Activated CD4-positive, alpha-beta T cell treated with anti-CD3 and anti-CD28 coated beads, Interleukin-2, amount 50 U/mL, for 48 hours (primary cell): ENCODE results near the gene LAMB3.
"Not testable (repeated sequence)": the region's sequence is repeated elsewhere in the genome, so short reads cannot be mapped to it uniquely, and the experiment has no call there.

Source experiments
- DNase-seq, 2 experiments: peaks; one replicate each; pipeline ENCODE4 v3.0.0-alpha.2; 2020

LAMB3 gene

DNA sequence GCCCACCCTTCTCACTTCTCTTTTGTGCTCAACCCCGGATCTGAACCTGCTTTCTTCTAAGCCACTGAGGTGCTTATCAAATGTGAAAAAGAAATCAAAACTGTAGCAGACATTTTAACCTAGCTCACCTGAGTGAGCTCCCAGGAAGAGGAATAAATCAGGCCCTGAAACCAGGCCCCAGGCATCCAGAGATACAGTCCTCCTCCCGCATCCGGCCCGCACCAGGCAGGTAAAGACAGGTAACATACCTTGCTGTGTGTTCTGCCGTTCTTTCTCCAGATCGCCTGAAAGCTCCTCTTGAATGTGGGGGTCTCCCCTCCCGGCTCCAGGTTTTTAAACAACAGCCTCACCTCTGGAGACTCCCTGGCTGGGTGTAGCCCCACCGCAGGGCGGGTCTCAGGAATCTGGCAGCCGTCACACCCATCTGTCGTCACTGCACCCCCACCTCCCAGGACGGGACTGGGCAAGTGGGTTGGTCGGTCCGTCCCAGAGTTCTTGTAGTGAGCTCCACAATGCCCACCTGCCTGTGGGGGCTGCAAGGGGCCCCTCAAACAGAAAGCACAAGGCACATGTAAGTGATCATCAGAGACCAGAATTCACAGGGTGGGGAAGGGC, at the start of gene LAMB3:
Gene LAMB3, minus strand, starts transcription at position 305 of the 615 bp plus-strand sequence. CDS start 1,481 bp downstream, outside the sequence.
- DNase-seq, result no peak

GRCh38 chr1:209700686-209701085, 48.5 kb upstream of the LAMB3 start:
- DNase-seq, result not testable (repeated sequence)

- no peak for DNase-seq
These were observed 44.9 kb upstream of the LAMB3 start for GRCh38 chr1:209697126-209697525.

DNA sequence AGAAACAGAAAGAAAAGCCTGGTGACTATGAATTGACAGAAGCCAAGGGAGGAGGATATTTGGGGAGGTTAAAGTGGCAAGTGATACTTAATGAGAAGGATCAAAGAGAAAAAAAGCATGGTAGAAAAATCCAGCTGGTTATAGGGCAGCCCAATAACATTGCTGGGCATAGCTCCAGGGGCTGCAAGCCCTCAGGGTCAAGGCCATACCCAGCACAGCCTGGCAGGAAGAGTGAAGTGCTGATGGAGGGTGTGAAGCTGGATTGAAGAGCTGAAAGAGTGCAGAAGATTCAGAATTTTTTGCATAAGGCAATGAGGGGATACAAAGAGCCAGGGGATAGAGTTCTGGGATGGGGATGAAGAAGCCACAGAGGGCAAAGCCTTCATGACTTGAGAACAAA, 44.4 kb upstream of the LAMB3 start:
- no peak for DNase-seq

DNA sequence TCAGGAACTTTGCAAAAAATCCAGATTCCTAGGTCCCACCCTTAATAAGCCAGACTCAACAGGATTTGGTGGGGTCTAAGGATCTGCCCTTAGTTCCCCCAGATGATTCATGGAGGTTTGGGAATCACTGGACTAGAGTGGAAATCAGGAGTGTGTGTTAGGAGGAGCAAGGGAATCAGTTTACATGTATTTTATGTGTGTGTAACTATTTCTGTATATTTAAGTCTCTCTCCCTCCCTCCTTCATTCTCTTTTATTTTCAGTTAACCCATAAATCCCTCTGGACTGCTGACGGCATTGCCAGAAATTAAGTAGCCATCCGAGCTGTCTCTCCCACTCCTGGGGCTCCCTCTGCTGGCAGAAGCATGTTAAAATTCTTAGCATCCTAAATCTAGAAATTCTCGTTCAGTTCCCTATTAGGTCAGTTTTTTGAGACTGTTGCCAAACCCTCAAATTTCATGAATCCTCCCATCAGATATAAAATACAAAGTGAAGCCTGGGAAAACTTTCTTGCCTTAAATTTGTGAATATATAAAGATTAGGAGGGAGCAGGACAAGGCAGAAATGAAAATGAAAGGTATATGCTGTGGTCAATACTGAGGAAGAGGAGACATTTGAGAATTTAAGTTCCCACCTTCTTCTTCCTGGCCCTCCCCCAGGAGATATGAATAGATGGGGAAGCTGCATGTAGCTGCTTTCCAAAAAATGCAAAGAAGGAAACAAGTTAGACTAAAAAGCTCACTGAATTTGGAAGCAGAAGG, 40.7 kb upstream of the LAMB3 start:
- peak; percentile 79 to 87 for DNase-seq

DNA sequence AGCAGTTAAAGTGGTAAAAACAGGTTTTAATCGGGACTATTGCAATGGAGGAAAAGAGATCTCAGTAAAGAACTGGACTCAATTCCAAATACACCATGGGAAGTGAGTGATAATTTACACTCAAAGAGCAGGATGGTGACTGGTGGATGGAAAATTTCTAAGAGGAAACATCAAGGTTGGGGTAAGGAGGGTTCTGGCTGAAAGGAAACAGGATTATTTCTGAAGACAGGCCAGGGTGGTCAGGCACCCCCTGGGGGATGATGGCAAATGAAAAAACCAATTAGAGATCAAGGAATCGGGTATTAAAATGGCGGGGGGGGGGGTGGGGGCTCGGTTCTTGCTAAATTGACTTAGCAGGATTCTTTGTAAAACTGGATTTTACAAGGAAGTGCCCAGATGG, 40.1 kb upstream of the LAMB3 start:
- DNase-seq, result no peak

DNA sequence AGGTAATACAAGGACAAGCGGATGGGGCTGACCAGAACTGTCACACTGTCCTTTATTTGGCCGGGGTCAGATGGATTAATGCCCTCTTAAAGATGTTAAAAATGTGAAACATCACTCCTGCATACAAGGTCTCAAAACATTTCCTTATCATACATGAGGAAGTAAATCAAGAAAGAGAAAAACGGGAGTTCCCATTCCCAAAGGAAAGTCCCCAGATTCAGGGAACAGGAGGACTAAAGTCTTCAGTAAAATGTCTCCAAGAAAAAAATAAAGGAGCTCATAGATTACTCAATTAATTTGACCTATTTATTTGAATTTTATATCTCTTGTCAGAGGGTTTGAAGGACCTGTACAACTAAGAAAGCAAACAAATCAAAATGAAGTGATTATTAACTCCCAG, 39.0 kb upstream of the LAMB3 start:
- no peak for DNase-seq

GRCh38 chr1:209689477-209689876, 37.3 kb upstream of the LAMB3 start:
- no peak for DNase-seq

GRCh38 chr1:209688746-209689234, 36.6 kb upstream of the LAMB3 start:
- DNase-seq, result no peak

DNA sequence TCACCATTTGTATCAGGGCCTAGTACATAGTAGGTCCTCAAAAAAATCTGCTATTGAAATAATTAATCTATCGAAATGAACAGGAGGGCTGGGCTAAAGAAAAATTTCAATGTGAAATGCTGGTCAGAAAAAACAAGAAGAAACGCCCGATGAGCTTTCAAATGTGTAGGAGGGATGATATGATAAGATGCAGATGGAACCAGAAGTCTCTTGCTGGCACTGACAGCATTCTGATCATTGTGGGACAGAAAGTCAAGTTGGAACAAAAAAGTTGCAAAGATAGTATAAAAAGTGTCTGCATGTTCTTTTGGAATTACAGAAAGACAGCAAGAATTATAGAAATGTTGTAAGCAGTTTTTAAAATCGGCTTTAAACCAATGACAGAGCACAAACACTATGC, 34.1 kb upstream of the LAMB3 start:
- DNase-seq, result no peak

- DNase-seq, result peak; percentile 26 to 37
These were observed 33.6 kb upstream of the LAMB3 start for GRCh38 chr1:209685821-209686220.

DNA sequence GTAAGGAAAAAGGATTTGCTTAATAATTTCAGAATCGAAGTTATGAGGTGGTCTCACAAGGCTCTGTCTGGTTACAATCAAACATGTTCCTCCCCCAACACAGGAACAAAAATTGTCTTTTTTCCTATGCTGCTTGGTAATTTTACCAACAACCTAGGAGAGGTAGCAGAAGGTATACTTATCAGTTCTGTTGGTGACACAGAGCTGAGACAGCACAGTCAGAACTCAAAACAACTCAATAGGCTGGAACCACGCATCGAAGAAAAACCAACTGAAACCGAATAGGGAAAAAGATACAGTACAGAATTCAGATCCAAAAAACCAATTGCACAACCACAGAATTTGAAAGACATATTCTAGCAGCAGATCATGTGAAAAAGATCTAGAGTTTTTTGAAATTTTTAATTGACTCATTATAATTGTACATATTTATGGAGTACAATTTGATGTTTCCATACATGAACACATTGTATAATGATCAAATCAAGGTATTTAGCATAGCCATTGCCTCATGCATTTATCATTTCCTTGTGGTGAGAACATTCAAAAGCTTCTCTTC, 26.8 kb upstream of the LAMB3 start:
- DNase-seq, result no peak

GRCh38 chr1:209675565-209676154, 23.4 kb upstream of the LAMB3 start:
- DNase-seq, result no peak

- peak; percentile 45 to 59 for DNase-seq
These were observed 22.8 kb upstream of the LAMB3 start, which contains the start of gene G0S2 for GRCh38 chr1:209674957-209675564. Gene G0S2 (plus strand): TSS chr1:209675412. CDS start chr1:209675685, 273 bp downstream.

- no peak for DNase-seq
These were observed 21.6 kb upstream of the LAMB3 start for GRCh38 chr1:209673631-209674417.

- DNase-seq, result peak in 1 of 2 experiments; percentile 52
These were observed 20.7 kb upstream of the LAMB3 start for GRCh38 chr1:209672705-209673630.

GRCh38 chr1:209670441-209671082, 18.3 kb upstream of the LAMB3 start:
- no peak for DNase-seq

GRCh38 chr1:209667708-209668107, 15.5 kb upstream of the LAMB3 start:
- no peak for DNase-seq

GRCh38 chr1:209667103-209667502, 14.9 kb upstream of the LAMB3 start:
- no peak for DNase-seq

DNA sequence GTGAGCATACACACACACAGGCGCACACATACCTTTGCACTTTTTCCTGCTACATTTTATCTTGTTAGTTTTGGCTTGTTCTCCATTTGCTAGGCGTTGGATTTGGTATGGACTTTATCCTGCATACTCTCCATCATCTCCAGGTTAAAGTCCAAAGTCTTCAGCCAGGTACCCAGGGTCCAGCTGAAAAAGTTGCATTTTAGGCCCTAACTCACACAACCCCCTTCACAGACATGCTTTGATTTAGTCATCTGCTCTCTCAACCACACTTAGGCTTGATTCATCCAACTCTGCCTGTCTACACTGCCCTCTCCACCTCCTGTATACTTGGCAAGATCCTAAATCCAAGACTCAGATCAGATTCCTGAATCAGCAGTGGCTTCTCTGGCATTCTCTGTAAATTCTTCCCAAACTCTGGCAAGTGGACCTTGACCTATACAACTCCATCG, 10.7 kb upstream of the LAMB3 start:
- DNase-seq, result no peak
